ENCODE data around the gene RPL39L. TPM values are rescaled to one million over a fixed set of nuclear protein-coding genes. Genes with fewer than 3 reads are reported as not detected.
"Not testable (repeated sequence)": the region's sequence is repeated elsewhere in the genome, so short reads cannot be mapped to it uniquely, and the experiment has no call there.

The RPL39L gene
- total RNA-seq (2014; rRNA removed) = 11.9 and 23.9 TPM in 2 replicates
- 18.2 TPM for polyA plus RNA-seq (2012)

- DNase-seq (ENCODE audit: low read depth) = peak; percentile 63
Observed at GRCh38 chr3:187139126-187139894, at the start of gene RPL39L. TSS of gene RPL39L (minus strand) at chr3:187139496. CDS start at chr3:187121300, 18,196 bp downstream.

GRCh38 chr3:187188931-187189330 lies 49.6 kb upstream of the RPL39L start:
- no peak for DNase-seq (ENCODE audit: low read depth)

GRCh38 chr3:187186801-187187421 lies 47.6 kb upstream of the RPL39L start:
- peak; percentile 62 for DNase-seq (ENCODE audit: low read depth)

DNA sequence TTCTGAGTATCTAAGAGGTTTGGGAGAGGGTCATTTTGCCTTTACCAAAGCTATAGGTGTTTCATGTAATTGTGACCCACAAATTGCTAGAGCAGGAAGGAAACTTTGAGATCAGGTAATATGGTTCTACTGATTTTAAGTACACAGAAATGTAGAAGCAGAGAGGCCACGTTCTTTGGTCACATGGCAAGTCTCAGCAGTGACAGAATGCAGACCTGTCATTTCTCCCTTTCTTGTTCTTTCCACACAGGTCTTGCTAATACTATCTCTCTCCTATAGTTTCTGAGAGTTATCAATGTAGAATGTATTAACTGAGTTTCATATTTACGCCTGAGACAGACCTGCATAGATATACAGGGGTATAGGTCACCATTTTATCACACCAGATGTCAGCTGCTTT lies 47.1 kb upstream of the RPL39L start:
- DNase-seq (ENCODE audit: low read depth) = no peak

GRCh38 chr3:187185759-187186158 lies 46.5 kb upstream of the RPL39L start:
- DNase-seq (ENCODE audit: low read depth) = no peak

GRCh38 chr3:187183903-187184302 lies 44.6 kb upstream of the RPL39L start:
- DNase-seq (ENCODE audit: low read depth) = no peak

- peak; percentile 76 for DNase-seq (ENCODE audit: low read depth)
Observed at GRCh38 chr3:187183210-187183862, 44.0 kb upstream of the RPL39L start.

GRCh38 chr3:187181454-187182170 lies 42.3 kb upstream of the RPL39L start:
- no peak for DNase-seq (ENCODE audit: low read depth)

GRCh38 chr3:187172929-187173328 lies 33.6 kb upstream of the RPL39L start:
- no peak for DNase-seq (ENCODE audit: low read depth)

- DNase-seq (ENCODE audit: low read depth) = not testable (repeated sequence)
Observed at GRCh38 chr3:187170911-187171310, 31.6 kb upstream of the RPL39L start.

- DNase-seq (ENCODE audit: low read depth) = no peak
Observed at GRCh38 chr3:187169231-187169960, 30.1 kb upstream of the RPL39L start.

DNA sequence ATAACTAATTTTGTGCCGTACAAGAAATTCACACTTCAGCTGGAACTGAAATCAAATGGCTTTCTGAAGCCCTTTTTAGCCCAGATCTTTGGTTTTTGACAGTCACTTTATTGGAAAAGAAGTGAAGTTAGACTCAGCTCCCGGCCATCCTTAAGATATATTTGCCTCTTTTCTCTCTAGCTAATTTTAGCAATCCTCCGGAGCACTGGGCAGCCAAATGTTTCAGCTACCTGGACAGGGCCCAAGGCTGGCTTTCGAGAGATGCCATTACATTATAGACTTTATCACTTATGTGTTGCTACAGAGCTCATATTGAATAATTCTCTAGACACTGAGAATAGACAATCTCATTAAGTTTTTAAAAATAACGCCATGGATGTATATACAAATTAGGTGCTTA lies 28.5 kb upstream of the RPL39L start:
- DNase-seq (ENCODE audit: low read depth) = no peak

- DNase-seq (ENCODE audit: low read depth) = no peak
Observed at GRCh38 chr3:187166750-187167149, 27.5 kb upstream of the RPL39L start.

- peak; percentile 56 for DNase-seq (ENCODE audit: low read depth)
Observed at GRCh38 chr3:187165144-187165543, 25.8 kb upstream of the RPL39L start.

DNA sequence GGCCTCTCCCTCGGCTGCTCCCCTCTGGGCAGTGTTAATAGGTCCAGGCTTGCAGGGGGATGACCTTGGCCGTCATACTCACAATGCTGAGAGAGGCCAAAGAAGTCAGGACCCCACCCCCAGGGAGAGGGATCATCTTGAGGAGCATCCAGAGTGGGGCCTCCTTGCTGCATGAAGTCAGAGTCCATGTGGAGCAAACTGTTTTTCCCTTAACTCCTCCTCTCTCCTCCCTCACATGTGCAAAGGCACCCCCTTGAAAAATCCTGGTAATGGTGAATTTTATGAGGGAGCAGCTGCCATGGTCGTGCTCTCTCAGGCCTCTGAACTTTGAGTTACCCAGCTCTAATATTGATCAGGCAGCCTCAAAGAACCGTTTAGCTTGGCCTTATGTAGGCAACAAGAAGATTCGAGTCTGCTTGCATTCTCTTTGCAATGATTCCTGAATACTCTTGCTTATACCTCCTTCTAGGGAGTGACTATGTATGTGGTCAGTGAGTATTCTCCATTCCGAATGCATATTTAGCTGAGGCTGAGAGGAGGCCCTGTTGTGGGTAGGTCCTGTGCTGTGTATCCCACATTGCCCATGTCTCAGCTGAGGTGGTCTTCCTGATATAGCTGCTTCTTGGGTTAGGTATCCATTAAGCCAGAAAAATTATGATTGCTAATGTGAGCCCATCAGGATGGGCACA lies 23.1 kb upstream of the RPL39L start:
- DNase-seq (ENCODE audit: low read depth) = no peak

DNA sequence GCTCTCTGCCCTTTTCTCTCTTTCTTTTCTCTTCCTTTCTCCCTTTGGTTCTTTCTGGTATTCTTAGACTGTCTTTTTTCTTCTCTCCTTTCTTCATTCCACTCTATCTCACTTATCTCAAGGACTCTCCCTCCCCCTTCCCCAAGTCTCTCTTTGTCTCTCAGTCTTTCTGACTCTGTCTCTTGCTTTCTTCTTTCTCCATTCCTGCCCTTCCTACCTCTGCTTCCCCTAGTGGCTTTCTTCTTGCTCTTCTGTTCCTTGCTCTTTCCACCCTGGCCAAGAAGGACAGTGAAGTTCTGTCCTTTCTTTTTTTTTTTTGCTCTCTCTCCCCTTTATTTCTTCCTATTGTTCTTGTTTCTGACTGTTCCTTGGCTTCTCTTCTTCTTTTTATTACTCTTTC lies 22.3 kb upstream of the RPL39L start:
- no peak for DNase-seq (ENCODE audit: low read depth)

DNA sequence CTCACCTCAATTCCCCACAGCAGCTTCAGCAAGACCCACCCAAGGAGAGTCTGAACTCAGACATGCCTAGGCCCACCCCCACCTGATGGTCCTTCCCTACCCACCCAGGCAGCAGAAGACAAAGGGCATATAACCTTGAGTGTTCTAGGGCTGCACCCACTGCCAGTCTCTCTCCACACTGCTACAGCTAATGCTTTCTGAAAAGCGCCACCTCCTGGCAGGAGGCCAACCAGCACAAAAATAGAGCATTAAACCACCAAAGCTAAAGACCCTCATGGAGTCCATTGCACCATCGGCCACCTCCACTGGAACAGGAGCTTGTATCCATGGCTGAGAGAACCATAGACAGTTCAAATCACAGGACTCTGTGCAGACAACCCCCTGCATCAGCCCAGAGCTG lies 11.3 kb upstream of the RPL39L start:
- DNase-seq (ENCODE audit: low read depth) = peak; percentile 3

DNA sequence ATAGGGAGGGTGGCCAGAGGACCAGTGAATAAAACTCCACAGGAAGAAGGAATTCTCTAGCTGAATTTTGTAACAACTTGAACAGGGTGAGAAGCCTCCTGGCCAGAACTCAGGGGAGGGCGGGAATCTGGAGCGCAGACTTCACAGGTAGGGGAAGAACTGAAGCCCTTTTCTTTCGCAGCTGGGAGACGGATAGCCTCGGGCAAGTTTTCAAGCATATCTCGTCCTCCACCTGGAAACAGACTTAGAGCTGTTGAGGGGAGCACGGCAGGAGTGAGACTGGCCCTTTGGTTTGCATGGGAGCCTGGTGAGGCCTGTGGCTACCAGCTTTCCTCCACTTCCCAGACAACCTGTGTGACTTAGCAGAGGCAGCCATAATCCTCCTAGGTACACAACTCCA lies 10.9 kb upstream of the RPL39L start:
- no peak for DNase-seq (ENCODE audit: low read depth)

GRCh38 chr3:187146389-187146788 lies 7.1 kb upstream of the RPL39L start:
- no peak for DNase-seq (ENCODE audit: low read depth)

- no peak for DNase-seq (ENCODE audit: low read depth)
Observed at GRCh38 chr3:187145149-187145895, 6.0 kb upstream of the RPL39L start.

All from LHCN-M2 (cell line).